Dermis lymphatic vessel endothelial cell (primary cell): Measurements from ENCODE around the gene SSX7. TPM values are rescaled to one million over a fixed set of nuclear protein-coding genes. Genes with fewer than 3 reads are reported as not detected.

Experiments
- total RNA-seq: library from RNA; depleted of rRNA; stranded (reverse); fragments of >200 nt; gene quantifications from 2 replicates; pipeline ENCODE4 v1.2.1, GENCODE V29; 2014

SSX7 gene, protein sequence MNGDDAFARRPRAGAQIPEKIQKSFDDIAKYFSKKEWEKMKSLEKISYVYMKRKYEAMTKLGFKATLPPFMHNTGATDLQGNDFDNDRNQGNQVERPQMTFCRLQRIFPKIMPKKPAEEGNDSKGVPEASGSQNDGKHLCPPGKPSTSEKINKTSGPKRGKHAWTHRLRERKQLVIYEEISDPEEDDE
- not detected in 2 replicates for total RNA-seq

GRCh38 chrX:52654800-52655199 is at the start of gene SSX7:
TSS of gene SSX7 (minus strand) at chrX:52654900. CDS start at chrX:52653472, 1,428 bp downstream.

Other genes starting within 250 kb of the SSX7 start
- gene XAGE1A, start 159.1 kb downstream of the SSX7 start, total RNA-seq = not detected in 2 replicates
- gene XAGE1B, start 137.8 kb downstream of the SSX7 start, total RNA-seq = not detected in 2 replicates
- not detected in 2 replicates for gene SSX2, start 52.3 kb upstream of the SSX7 start, total RNA-seq
- gene SSX2B, start 96.4 kb upstream of the SSX7 start, total RNA-seq = not detected in 2 replicates
- not detected in 2 replicates for gene SPANXN5, start 142.5 kb upstream of the SSX7 start, total RNA-seq
- not detected in 2 replicates for gene XAGE5, start 156.4 kb upstream of the SSX7 start, total RNA-seq
- not detected in 2 replicates for gene XAGE3, start 213.2 kb upstream of the SSX7 start, total RNA-seq
- gene FAM156B, start 242.4 kb upstream of the SSX7 start, total RNA-seq = 4.6 and 5.7 TPM in 2 replicates